ENCODE results near the gene MDH1. TPM values are rescaled to one million over a fixed set of nuclear protein-coding genes. Genes with fewer than 3 reads are reported as not detected.
"Not testable (repeated sequence)": the region's sequence is repeated elsewhere in the genome, so short reads cannot be mapped to it uniquely, and the experiment has no call there.

Gene MDH1
- total and polyA plus RNA-seq, 2 donors (not counting 1 experiment from before 2014, with no cell fraction given), result 65.7 to 87.8 TPM

GRCh38 chr2:63622751-63623150 is 34.0 kb downstream of the MDH1 start:
- no peak overlapping the region for H3K4me2 ChIP-seq (replicated peaks; ENCODE audit: low read depth, low read length, poor library complexity, severe bottlenecking)
- peaks cover 0 to 13% (median 2%) of the 10 kb centered on the region in 3 donors for H3K9me3 ChIP-seq (ENCODE audit: control extremely low read depth in 1 of 3, control insufficient read depth in 2 of 3, insufficient read depth in 1 of 3, low read length in 2 of 3)
- Mint-ChIP-seq H3K27me3 (peaks cover 17% of the 10 kb centered on the region), H3K4me3 (no peak overlapping the region), H3K4me1 (peaks cover 2% of the 10 kb centered on the region), H3K9me3 (ENCODE audit: insufficient read depth) (no peaks in the 10 kb centered on the region), H3K27ac (no peak overlapping the region)
- H4K20me1 ChIP-seq (ENCODE audit: control insufficient read depth, insufficient read depth, low read length, poor library complexity, severe bottlenecking), result no peaks in the 10 kb centered on the region
- no peak overlapping the region for H3K4me3 ChIP-seq (ENCODE audit: control extremely low read depth in 1 of 5, extremely low read depth in 1 of 5, insufficient read depth in 1 of 5, low read depth in 2 of 5, low read length in 4 of 5)
- intact Hi-C loops (cut with micrococcal nuclease), result no loop called here
- TF ChIP-seq EZH2 (IDR thresholded peaks at IDR 0.05; ENCODE audit: borderline replicate concordance, insufficient read depth, low read depth, low read length, poor library complexity, severe bottlenecking) (no peak), CTCF (IDR thresholded peaks at IDR 0.05) (no peak)
- no peak overlapping the region for H2AFZ ChIP-seq (ENCODE audit: insufficient read depth, low read depth, low read length, poor library complexity, severe bottlenecking)
- no peaks in the 10 kb centered on the region for H3K36me3 ChIP-seq (replicated peaks in 1 of 2; ENCODE audit: control extremely low read depth in 1 of 2, control insufficient read depth in 1 of 2, extremely low read depth in 1 of 2, insufficient read depth in 2 of 2, low read length in 1 of 2)
- ChIA-PET POLR2A (no interaction called here), CTCF (no interaction called here)
- no peak overlapping the region for H3K9ac ChIP-seq (ENCODE audit: low read length)
- H3K27ac ChIP-seq (ENCODE audit: low read length in 2 of 2), result no peak overlapping the region
- no peak for ATAC-seq (ENCODE audit: low read depth)
- DNase-seq, result no peak
- no peaks in the 10 kb centered on the region for H3K79me2 ChIP-seq (ENCODE audit: control insufficient read depth, insufficient read depth, low read length)
- WGBS (ENCODE audit: insufficient coverage), result over 99% methylated on average over 30 of the region's 31 CpGs
- H3K27me3 ChIP-seq (replicated peaks in 1 of 4; ENCODE audit: control extremely low read depth in 1 of 4, control insufficient read depth in 3 of 4, insufficient read depth in 4 of 4, low read length in 3 of 4), result no peaks in the 10 kb centered on the region
- H3K4me1 ChIP-seq (ENCODE audit: control insufficient read depth in 2 of 2, insufficient read depth in 2 of 2, low read length in 2 of 2), result no peaks in the 10 kb centered on the region

- ATAC-seq (ENCODE audit: low read depth); H3K9ac ChIP-seq (ENCODE audit: low read length); H3K27ac ChIP-seq (ENCODE audit: low read length in 2 of 2); H3K4me1 ChIP-seq (ENCODE audit: control insufficient read depth in 2 of 2, insufficient read depth in 2 of 2, low read length in 2 of 2); H3K9me3 Mint-ChIP-seq (ENCODE audit: insufficient read depth); H3K27me3 ChIP-seq (replicated peaks in 1 of 4; ENCODE audit: control extremely low read depth in 1 of 4, control insufficient read depth in 3 of 4, insufficient read depth in 4 of 4, low read length in 3 of 4); DNase-seq; POLR2A ChIA-PET; CTCF ChIA-PET; H3K79me2 ChIP-seq (ENCODE audit: control insufficient read depth, insufficient read depth, low read length); H3K4me3 ChIP-seq (ENCODE audit: control extremely low read depth in 1 of 5, extremely low read depth in 1 of 5, insufficient read depth in 1 of 5, low read depth in 2 of 5, low read length in 4 of 5); H3K4me3 Mint-ChIP-seq; H3K4me2 ChIP-seq (replicated peaks; ENCODE audit: low read depth, low read length, poor library complexity, severe bottlenecking); H3K36me3 ChIP-seq (replicated peaks in 1 of 2; ENCODE audit: control extremely low read depth in 1 of 2, control insufficient read depth in 1 of 2, extremely low read depth in 1 of 2, insufficient read depth in 2 of 2, low read length in 1 of 2); H4K20me1 ChIP-seq (ENCODE audit: control insufficient read depth, insufficient read depth, low read length, poor library complexity, severe bottlenecking); intact Hi-C loops (cut with micrococcal nuclease); H3K27ac Mint-ChIP-seq; H2AFZ ChIP-seq (ENCODE audit: insufficient read depth, low read depth, low read length, poor library complexity, severe bottlenecking); H3K4me1 Mint-ChIP-seq: not testable (repeated sequence)
- peaks cover 17% of the 10 kb centered on the region for H3K27me3 Mint-ChIP-seq
- WGBS (ENCODE audit: insufficient coverage), result 60% methylated on average over 1 of the region's 2 CpGs
- H3K9me3 ChIP-seq (ENCODE audit: control extremely low read depth in 1 of 3, control insufficient read depth in 2 of 3, insufficient read depth in 1 of 3, low read length in 2 of 3), result peaks cover 0 to 13% (median 2%) of the 10 kb centered on the region in 3 donors
Observed at GRCh38 chr2:63623763-63624162, 35.0 kb downstream of the MDH1 start.

Measured in B cell (primary cell).